Measurements from ENCODE around the gene CLEC3B.
"Not testable (repeated sequence)": the region's sequence is repeated elsewhere in the genome, so short reads cannot be mapped to it uniquely, and the experiment has no call there.

The CLEC3B gene

DNA sequence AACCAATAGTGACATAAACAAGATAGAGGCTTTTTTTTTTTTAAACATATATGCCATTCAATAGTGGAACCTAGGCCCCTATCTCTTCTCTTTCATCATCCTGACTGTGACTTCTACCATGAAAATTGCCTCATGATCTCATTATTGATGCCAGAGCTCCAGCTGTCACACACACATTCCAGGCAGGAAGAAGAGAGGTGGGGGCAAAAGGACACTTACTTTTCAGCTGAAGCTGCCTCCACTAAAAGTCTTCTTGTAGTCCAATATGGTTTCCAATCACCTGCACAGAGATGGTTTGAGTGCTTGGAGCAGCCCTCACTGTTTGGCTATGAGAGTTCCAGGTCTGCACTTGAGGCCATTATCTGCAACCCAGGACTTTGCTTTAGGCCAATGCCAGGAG, 45.0 kb downstream of the CLEC3B start:
- no peak for DNase-seq

DNA sequence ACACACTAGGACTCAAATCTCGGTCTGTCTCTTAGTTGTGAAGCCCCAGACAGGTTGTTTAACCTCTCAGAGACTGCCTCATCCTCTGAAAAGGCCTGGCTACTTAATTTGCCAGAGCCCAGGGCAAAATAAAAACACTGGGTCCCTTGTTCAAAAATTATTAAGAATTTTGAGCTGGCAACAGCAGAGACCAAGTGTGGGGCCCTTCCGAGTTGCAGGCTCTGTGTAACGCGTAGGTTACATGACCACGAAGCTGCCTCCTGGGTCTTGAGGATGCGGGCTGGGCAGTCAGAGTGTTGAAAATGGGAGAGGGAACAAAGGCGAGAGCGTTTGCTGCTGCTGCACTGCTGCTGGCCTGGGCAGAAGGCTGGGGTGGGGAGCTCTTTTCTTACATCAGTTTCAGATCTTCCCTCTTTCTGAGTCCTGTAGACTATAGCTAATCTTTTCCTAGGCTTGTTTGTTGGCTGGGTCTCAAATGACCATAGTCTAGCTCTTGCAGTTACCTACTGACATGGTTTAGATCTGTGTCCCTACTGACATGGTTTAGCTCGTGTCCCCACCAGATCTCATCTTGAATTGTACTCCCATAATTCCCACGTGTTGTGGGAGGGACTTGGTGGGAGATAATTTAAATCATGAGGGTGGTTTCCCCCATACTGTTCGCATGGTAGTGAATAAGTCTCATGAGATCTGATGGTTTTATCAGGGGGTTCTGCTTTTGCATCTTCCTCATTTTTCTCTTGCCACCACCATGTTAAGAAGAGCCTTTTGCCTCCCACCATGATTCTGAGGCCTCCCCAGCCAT, 49.9 kb downstream of the CLEC3B start:
- no peak for DNase-seq

- DNase-seq: not testable (repeated sequence)
Observed at GRCh38 chr3:45078256-45078655, 52.2 kb downstream of the CLEC3B start.

GRCh38 chr3:45078910-45079522, 52.9 kb downstream of the CLEC3B start:
- peak; percentile 34 to 53 for DNase-seq

GRCh38 chr3:45079715-45080114, 53.6 kb downstream of the CLEC3B start:
- peak in 1 of 2 experiments; percentile 11 for DNase-seq

DNA sequence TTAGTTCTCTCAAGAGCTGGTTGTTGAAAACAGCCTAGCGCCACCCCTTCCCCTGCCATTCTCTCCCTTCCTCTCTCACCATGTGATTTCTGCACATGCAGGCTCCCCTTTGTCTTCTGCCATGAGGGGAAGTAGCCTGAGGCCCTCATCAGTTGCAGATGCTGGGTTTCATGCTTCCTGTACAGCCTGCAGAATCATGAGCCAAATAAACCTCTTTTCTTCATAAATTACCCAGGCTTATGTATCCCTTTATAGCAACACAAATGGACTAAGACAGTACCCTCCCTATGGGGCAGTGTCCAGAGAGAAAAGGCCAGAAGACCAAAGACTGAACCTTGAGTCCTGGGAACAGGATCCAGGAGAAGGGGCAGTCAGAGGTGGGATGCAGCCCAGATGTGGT, 54.7 kb downstream of the CLEC3B start:
- DNase-seq: no peak

DNA sequence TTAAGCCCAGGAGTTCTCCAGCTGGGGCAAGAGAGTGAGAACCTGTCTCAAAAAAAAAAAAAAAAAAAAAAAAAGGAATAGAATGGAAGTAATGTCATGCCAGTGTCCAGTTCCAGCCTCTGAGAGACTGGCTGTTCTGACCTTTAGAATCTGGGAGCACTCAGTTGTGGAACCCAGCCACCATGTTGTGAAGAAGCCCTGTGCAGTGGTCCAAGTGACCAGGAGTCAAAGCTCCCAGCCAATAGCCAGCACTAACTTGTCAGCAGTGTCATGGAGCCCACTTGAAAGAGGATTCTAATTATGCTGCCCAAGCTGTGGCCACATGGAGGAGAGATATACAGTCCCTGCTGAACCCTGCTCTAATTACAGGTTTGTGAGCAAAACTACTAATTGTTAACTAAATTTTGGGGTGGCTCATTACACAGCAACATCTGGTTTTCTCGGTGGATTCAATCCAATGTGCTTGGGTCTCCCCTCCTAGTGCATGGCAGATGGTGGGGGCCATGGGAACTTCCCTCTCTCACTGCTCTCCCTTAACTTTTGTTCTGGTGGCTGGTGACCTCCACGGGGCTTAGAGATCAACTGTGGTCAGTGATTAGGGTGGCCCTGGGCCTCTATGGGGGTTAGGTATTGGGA, 55.5 kb downstream of the CLEC3B start:
- no peak for DNase-seq

GRCh38 chr3:45082142-45082538, 56.0 kb downstream of the CLEC3B start:
- DNase-seq: no peak

DNA sequence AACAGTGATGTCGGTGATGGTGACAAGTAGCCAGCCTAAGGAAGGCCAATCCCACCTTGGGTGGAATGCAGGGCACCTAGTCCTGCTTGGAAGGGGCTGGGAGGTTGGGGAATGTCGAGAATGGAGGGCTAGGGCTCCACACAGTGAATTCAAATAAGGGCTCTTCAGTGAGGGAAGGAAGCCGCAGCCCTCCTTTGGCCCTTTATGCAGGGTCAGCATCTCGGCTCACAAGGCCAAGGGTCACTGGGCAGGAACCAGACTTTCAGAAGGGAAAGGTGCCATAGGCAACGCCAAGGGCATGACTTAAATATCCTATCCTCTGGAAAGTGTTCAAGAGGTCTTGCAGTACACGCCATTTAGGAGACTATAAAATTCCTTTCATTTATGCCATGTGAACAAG, 56.9 kb downstream of the CLEC3B start:
- no peak for DNase-seq

DNA sequence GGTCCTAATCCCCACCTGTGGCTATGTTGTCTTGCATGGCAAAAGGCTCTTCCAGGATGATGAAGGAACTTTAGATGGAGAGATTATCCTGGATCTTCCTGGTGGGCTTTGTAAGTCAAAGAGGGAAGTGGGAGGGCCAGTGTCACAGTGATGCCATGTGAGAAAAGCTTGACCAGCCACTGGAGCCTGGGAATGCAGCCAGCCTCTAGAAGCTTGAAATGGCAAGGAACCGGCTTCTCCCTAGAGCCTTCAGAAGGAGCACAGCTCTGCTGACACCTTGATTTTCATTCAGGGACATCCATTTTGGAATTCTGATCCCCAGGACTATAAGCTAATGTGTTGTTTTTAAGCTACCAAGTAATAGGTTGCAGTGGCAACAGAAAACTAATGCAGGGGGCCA, 58.3 kb downstream of the CLEC3B start:
- no peak for DNase-seq

GRCh38 chr3:45084820-45085816, 59.0 kb downstream of the CLEC3B start:
- no peak for DNase-seq

All from AML-193 (cell line).